Heart left ventricle (tissue), 13 donors: ENCODE measurements around the gene CDH26.

ENCODE experiments used
- POLR2A ChIP-seq, 2 donors: fragments of 450-650 bp; IDR thresholded peaks; one replicate each; pipeline ENCODE4 v1.6.1; 2017; ENCODE audit warnings: antibody characterized with exemption in 2 of 2, mild to moderate bottlenecking in 2 of 2, moderate library complexity in 2 of 2
- TF ChIP-seq, protein P1 (sequence below), 12 donors: fragments of 200-600 bp; sonication (generic) in 4 of 12; IDR thresholded peaks; one replicate each; pipeline versions ENCODE4 v1.5.0 to v1.8.0; 2018 to 2022; ENCODE audit warnings: antibody characterized with exemption in 12 of 12, mild to moderate bottlenecking in 5 of 12
- donor health status: ischemic (EF 13 %, LVEDD 7.1; RV severe dilation, severe dysfunction).
- donor health status: DM: no; HTN: yes; CAD: no.
- donor health status: DM: no; HTN: no; CAD: no.
- donor health status: ischemic (EF 25% LVEDD 6.9; RV normal size, moderate dysfunction).
- donor health status: ischemic (EF 25% LVEDD 5.7; RV mildly dilated, moderate dysfunction).
- donor health status: ischemic (EF 35%, LVEDD 5.7; RV mildly dilated, moderate dysfunction).
- donor health status: nonischemic (EF 11% LVEDD 7.7; RV severe dilation, severe dysfunction).
- donor health status: DM: yes; HTN: yes; CAD: no.
- donor health status: PGD.
- donor health status: ischemic (EF 29% LVEDD 5.4; RV normal size, mild dysfunction).
- donor health status: nonischemic (EF 23%, LVEDD 6.1; RV moderate dilation, normal function).

DNA sequence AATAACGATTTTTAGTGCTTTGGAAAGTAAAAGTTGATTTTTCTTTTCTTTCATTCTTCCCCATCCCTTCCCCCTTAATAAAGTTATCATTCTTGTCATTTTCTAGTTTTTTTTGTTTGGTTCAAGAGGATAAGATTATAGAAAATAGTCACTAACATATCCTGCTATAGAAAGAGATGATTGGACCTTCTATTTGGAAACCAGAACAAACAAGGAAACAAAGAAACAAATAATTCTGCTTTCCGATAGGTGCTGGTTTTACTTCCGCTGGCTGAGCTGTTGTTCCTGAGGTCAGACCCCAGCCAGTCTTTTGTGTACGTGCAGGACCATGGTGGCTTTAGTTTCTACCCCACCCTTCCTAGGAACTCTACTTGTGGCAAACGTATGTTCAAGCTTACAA is at the start of gene CDH26:
- TF ChIP-seq, protein P1, sequence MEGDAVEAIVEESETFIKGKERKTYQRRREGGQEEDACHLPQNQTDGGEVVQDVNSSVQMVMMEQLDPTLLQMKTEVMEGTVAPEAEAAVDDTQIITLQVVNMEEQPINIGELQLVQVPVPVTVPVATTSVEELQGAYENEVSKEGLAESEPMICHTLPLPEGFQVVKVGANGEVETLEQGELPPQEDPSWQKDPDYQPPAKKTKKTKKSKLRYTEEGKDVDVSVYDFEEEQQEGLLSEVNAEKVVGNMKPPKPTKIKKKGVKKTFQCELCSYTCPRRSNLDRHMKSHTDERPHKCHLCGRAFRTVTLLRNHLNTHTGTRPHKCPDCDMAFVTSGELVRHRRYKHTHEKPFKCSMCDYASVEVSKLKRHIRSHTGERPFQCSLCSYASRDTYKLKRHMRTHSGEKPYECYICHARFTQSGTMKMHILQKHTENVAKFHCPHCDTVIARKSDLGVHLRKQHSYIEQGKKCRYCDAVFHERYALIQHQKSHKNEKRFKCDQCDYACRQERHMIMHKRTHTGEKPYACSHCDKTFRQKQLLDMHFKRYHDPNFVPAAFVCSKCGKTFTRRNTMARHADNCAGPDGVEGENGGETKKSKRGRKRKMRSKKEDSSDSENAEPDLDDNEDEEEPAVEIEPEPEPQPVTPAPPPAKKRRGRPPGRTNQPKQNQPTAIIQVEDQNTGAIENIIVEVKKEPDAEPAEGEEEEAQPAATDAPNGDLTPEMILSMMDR (IDR thresholded peaks at IDR 0.05) = no peak
- TF ChIP-seq POLR2A (IDR thresholded peaks at IDR 0.05) = no peak
